ENCODE results near the gene UGT1A10.
"Not testable (repeated sequence)": the region's sequence is repeated elsewhere in the genome, so short reads cannot be mapped to it uniquely, and the experiment has no call there.

UGT1A10 gene

DNA sequence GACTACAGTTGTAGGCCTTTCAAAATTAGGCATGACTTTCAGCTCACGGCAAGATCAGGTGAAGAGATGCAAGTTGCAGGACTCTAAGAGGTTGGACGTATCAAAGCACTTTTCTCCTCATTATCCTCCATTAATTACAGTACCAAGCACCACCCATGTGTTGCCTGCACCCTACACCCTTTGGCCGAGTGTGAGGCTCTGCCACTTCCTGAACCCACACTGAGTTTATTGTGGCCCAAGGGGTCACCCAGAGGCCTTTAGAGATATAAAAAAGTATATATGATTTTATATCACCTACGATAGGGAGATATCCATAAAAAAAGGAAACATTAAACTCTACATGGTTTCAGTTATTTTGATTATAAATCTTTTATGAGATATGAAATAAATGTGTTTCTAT is 16.0 kb upstream of the UGT1A10 start:
- no peaks in the 10 kb centered on the region for H3K36me3 ChIP-seq (ENCODE audit: control insufficient read depth, insufficient read depth, low read length)
- no peak overlapping the region for H3K9ac ChIP-seq (ENCODE audit: low read length)
- no peak overlapping the region for H3K27ac ChIP-seq (ENCODE audit: low read depth, low read length)
- H3K4me3 ChIP-seq (ENCODE audit: low read length) = no peak overlapping the region
- H3K27me3 ChIP-seq (ENCODE audit: control insufficient read depth, insufficient read depth, low read length) = no peaks in the 10 kb centered on the region
- H3K4me1 ChIP-seq (ENCODE audit: control insufficient read depth, insufficient read depth, low read length) = no peaks in the 10 kb centered on the region

DNA sequence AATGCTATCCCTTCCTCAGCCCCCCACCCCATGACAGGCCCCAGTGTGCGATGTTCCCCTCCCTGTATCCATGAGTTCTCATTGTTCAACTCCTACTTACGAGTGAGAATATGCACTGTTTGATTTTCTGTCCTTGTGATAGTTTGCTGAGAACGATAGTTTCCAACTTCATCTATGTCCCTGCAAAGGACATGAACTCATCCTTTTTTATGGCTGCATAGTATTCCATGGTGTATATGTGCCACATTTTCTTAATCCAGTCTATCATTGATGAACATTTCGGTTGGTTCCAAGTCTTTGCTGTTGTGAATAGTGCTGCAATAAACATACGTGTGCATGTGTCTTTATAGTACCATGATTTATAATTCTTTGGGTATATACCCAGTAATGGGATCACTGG is 14.4 kb upstream of the UGT1A10 start:
- H3K27me3 ChIP-seq (ENCODE audit: control insufficient read depth, insufficient read depth, low read length); H3K4me1 ChIP-seq (ENCODE audit: control insufficient read depth, insufficient read depth, low read length); H3K36me3 ChIP-seq (ENCODE audit: control insufficient read depth, insufficient read depth, low read length); H3K27ac ChIP-seq (ENCODE audit: low read depth, low read length); H3K4me3 ChIP-seq (ENCODE audit: low read length); H3K9ac ChIP-seq (ENCODE audit: low read length): not testable (repeated sequence)

DNA sequence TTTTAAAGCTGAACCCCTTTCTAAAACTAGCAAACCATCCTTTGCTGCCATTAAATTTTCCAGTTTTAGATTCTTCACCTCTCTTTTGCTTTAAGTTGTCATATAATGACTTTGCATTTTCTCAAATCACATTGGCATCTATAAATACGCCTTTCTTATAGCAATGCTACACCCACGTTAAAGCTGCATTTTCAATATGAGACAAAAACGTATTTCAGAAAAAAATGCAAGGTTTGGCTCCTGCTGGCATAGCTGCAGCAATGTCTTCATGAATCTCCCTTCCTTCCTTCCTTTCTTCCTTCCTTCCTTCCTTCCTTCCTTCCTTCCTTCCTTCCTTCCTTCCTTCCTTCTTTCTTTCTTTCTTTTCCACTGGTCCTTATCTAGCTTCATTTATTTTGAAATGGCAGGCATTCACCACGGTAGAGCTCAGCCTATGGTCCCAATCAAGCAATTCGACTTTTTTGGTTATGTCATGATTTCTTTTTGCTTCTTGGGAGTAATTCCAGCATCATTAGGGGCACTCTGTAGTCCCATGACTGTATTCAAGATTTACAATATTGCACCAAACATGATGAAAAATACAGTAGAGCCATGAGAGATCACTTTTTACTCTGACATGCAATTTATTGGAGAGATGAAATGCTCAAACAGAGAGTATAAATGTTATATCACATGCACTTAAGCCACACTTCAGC is 8.8 kb upstream of the UGT1A10 start:
- H3K4me3 ChIP-seq (ENCODE audit: low read length) = no peak overlapping the region
- H3K9ac ChIP-seq (ENCODE audit: low read length) = no peak overlapping the region
- H3K27ac ChIP-seq (ENCODE audit: low read depth, low read length) = no peak overlapping the region
- no peaks in the 10 kb centered on the region for H3K27me3 ChIP-seq (ENCODE audit: control insufficient read depth, insufficient read depth, low read length)
- no peaks in the 10 kb centered on the region for H3K36me3 ChIP-seq (ENCODE audit: control insufficient read depth, insufficient read depth, low read length)
- no peaks in the 10 kb centered on the region for H3K4me1 ChIP-seq (ENCODE audit: control insufficient read depth, insufficient read depth, low read length)

DNA sequence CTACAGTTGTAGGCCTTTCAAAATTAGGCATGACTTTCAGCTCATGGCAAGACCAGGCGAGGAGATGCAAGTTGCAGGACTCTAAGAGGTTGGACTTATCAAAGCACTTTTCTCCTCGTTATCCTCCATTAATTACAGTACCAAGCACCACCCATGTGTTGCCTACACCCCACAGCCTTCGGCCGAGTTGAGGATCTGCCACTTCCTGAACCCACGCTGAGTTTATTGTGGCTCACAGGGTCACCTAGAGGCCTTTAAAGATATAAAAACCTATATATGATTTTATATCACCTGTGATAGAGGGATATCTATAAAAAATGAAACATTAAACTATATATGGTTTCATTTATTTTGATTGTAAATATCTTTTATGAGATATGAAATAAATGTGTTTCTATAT is 2.6 kb downstream of the UGT1A10 start:
- H3K4me3 ChIP-seq (ENCODE audit: low read length) = no peak overlapping the region
- no peaks in the 10 kb centered on the region for H3K27me3 ChIP-seq (ENCODE audit: control insufficient read depth, insufficient read depth, low read length)
- no peak overlapping the region for H3K27ac ChIP-seq (ENCODE audit: low read depth, low read length)
- H3K36me3 ChIP-seq (ENCODE audit: control insufficient read depth, insufficient read depth, low read length) = no peaks in the 10 kb centered on the region
- H3K4me1 ChIP-seq (ENCODE audit: control insufficient read depth, insufficient read depth, low read length) = no peaks in the 10 kb centered on the region
- H3K9ac ChIP-seq (ENCODE audit: low read length) = no peak overlapping the region

DNA sequence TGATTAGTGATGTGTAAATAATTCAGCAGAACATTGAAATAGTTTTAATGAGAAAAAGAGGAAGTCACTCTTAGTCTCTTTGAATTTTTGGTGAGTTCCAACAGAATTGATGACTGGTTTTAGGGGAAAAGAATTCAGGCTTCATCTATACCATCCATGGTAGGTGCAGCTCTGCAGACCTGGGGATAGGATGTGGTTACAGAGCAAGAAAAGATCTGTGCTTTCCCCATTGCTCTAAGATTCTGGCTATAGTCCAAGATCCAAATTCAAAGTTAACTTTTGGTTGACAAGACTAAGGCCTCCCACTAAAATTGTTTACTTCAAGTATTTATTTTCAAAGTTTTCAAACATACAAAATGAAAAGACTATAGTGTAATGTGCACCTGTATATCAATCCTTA is 3.6 kb downstream of the UGT1A10 start:
- Histone ChIP-seq H3K27ac (ENCODE audit: low read depth, low read length) (no peak overlapping the region), H3K36me3 (ENCODE audit: control insufficient read depth, insufficient read depth, low read length) (no peaks in the 10 kb centered on the region), H3K4me1 (ENCODE audit: control insufficient read depth, insufficient read depth, low read length) (no peaks in the 10 kb centered on the region), H3K9ac (ENCODE audit: low read length) (no peak overlapping the region), H3K27me3 (ENCODE audit: control insufficient read depth, insufficient read depth, low read length) (no peaks in the 10 kb centered on the region), H3K4me3 (ENCODE audit: low read length) (no peak overlapping the region)

DNA sequence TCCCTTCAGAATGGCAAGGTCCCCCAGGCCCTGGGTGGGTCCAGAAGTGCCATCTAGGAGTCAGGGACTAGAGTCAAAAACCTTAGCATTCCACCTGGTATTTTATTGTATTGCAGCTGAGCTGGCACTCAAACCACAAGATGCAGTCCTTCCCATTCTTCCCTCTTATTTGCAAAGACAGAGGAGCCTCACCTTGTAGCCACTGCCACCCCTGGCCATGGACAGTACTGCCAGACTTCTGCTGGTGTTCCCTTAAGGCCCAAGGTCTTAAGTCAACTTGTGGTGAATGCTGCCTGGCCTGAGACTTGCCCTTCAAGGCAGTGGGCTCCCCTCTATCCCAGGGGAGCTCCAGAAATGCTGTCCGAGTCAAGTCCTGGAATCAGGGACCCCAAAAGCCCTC is 6.9 kb downstream of the UGT1A10 start:
- no peak overlapping the region for H3K27ac ChIP-seq (ENCODE audit: low read depth, low read length)
- no peaks in the 10 kb centered on the region for H3K36me3 ChIP-seq (ENCODE audit: control insufficient read depth, insufficient read depth, low read length)
- no peaks in the 10 kb centered on the region for H3K27me3 ChIP-seq (ENCODE audit: control insufficient read depth, insufficient read depth, low read length)
- H3K4me3 ChIP-seq (ENCODE audit: low read length) = no peak overlapping the region
- no peak overlapping the region for H3K9ac ChIP-seq (ENCODE audit: low read length)
- H3K4me1 ChIP-seq (ENCODE audit: control insufficient read depth, insufficient read depth, low read length) = no peaks in the 10 kb centered on the region

DNA sequence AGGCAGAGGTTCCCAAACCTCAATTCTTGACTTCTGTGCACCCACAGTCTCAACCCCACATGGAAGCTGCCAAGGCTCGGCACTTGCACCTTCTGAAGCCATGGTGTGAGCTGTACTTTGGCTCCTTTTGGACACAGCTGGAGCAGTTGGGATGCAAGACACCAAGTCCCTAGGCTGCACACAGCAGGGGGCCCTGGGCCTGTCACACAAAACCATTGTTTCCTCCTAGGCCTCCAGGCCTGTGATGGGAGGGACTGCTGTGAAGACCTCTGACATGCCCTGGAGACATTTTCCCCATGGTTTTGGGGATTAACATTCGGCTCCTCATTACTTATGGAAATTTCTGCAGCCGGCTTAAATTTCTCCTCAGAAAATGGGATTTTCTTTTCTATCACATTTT is 9.8 kb downstream of the UGT1A10 start:
- not testable (repeated sequence) for H3K9ac ChIP-seq (ENCODE audit: low read length); H3K27me3 ChIP-seq (ENCODE audit: control insufficient read depth, insufficient read depth, low read length); H3K36me3 ChIP-seq (ENCODE audit: control insufficient read depth, insufficient read depth, low read length); H3K4me3 ChIP-seq (ENCODE audit: low read length); H3K4me1 ChIP-seq (ENCODE audit: control insufficient read depth, insufficient read depth, low read length); H3K27ac ChIP-seq (ENCODE audit: low read depth, low read length)

DNA sequence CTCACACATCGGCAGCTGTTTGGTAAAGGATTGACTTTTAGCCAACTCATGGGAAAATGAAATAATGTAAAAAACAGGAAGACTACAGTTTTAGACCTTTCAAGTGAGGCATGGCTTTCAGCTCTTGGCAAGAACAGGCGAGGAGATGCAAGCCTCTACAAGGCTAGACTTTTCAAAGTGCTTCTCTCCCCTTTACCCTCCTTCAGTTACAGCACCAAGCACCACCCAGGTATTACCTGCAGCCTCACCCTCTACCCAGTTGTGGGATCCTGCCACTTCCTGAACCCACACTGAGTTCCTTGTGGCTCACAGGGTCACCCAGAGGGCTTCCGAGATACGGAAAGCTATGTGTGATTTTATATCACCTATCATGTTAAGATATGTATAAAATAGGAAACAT is 14.7 kb downstream of the UGT1A10 start:
- H3K36me3 ChIP-seq (ENCODE audit: control insufficient read depth, insufficient read depth, low read length) = no peaks in the 10 kb centered on the region
- H3K4me1 ChIP-seq (ENCODE audit: control insufficient read depth, insufficient read depth, low read length) = no peaks in the 10 kb centered on the region
- H3K27me3 ChIP-seq (ENCODE audit: control insufficient read depth, insufficient read depth, low read length) = no peaks in the 10 kb centered on the region
- no peak overlapping the region for H3K27ac ChIP-seq (ENCODE audit: low read depth, low read length)
- no peak overlapping the region for H3K9ac ChIP-seq (ENCODE audit: low read length)
- no peak overlapping the region for H3K4me3 ChIP-seq (ENCODE audit: low read length)

DNA sequence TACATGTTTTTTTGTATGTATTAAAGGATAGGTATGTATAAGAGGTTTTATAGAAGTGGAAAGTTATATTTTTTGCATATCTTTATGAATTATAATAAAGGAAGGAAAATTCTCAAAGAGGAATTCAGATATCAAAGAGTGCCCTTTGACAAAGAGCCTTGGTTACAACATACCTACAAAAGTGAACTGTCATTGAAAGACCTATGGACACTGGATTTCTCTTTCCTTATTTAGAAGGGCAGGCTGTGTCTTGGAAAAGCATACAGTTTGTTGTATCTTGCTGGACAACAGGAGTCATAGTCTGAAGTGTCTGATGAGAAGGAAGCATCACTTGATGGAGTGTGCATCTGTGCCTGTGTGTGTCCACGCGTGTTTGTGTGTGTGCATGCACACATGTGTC is 15.2 kb downstream of the UGT1A10 start:
- H3K4me1 ChIP-seq (ENCODE audit: control insufficient read depth, insufficient read depth, low read length) = no peaks in the 10 kb centered on the region
- no peak overlapping the region for H3K27ac ChIP-seq (ENCODE audit: low read depth, low read length)
- no peaks in the 10 kb centered on the region for H3K27me3 ChIP-seq (ENCODE audit: control insufficient read depth, insufficient read depth, low read length)
- no peaks in the 10 kb centered on the region for H3K36me3 ChIP-seq (ENCODE audit: control insufficient read depth, insufficient read depth, low read length)
- no peak overlapping the region for H3K4me3 ChIP-seq (ENCODE audit: low read length)
- H3K9ac ChIP-seq (ENCODE audit: low read length) = no peak overlapping the region

DNA sequence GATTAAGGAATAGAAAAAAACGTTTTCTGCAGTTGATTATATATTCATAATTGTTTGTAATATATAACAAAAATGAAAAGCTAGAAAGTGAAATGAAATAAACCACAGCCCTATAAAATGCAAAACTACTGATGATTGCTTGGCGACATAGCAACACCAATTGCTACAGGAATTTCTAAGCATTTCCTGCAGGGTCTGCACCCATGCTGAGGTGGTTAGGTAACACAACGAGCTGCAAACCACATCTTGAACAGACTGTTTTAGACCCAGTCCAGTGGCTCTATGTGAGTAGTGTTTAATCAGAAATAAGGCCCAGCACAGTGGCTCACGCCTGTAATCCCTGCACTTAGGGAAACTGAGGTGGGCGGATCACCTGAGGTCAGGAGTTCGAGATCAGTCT is 18.3 kb downstream of the UGT1A10 start:
- Histone ChIP-seq H3K36me3 (ENCODE audit: control insufficient read depth, insufficient read depth, low read length) (no peaks in the 10 kb centered on the region), H3K4me3 (ENCODE audit: low read length) (no peak overlapping the region), H3K27ac (ENCODE audit: low read depth, low read length) (no peak overlapping the region), H3K4me1 (ENCODE audit: control insufficient read depth, insufficient read depth, low read length) (no peaks in the 10 kb centered on the region), H3K27me3 (ENCODE audit: control insufficient read depth, insufficient read depth, low read length) (no peaks in the 10 kb centered on the region), H3K9ac (ENCODE audit: low read length) (no peak overlapping the region)

DNA sequence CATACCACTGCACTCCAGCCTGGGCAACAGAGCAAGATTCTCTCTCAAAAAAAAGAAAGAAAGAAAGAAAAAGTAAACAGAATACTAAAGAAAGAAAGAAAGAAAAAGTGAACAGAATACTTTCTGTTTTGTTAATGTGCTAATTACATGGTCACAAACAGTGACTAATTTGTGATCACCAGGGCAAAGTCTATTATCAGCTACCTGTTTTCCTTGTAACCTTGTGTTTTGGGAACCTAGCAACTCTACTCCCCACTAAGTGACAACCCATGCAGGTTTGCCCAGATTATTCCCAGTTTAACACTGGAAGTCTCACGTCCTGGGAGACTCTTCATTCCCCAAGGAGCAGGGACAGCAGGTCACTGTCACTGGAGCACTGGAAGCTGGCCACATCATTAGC is 18.8 kb downstream of the UGT1A10 start:
- no peak overlapping the region for H3K9ac ChIP-seq (ENCODE audit: low read length)
- no peaks in the 10 kb centered on the region for H3K36me3 ChIP-seq (ENCODE audit: control insufficient read depth, insufficient read depth, low read length)
- no peak overlapping the region for H3K4me3 ChIP-seq (ENCODE audit: low read length)
- no peak overlapping the region for H3K27ac ChIP-seq (ENCODE audit: low read depth, low read length)
- no peaks in the 10 kb centered on the region for H3K27me3 ChIP-seq (ENCODE audit: control insufficient read depth, insufficient read depth, low read length)
- no peaks in the 10 kb centered on the region for H3K4me1 ChIP-seq (ENCODE audit: control insufficient read depth, insufficient read depth, low read length)

DNA sequence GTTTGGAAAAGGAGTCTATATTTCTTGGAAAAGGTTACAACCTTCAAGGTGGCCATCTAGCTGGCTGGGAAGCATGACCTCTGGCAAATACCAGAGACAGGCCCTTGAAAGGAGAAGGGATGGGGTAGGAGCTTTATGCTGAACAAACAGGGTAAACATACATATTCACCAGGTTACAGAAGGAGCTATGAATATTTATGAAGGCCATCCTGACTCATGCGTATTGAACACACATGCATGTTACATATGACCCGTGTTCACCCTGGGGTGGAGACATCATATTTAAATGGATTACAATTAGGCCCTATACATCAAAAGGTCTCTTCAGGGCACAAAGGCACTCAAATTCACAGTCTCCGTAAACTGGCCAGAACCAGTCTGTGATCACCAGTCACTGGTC is 19.7 kb downstream of the UGT1A10 start:
- not testable (repeated sequence) for H3K9ac ChIP-seq (ENCODE audit: low read length); H3K4me1 ChIP-seq (ENCODE audit: control insufficient read depth, insufficient read depth, low read length)

DNA sequence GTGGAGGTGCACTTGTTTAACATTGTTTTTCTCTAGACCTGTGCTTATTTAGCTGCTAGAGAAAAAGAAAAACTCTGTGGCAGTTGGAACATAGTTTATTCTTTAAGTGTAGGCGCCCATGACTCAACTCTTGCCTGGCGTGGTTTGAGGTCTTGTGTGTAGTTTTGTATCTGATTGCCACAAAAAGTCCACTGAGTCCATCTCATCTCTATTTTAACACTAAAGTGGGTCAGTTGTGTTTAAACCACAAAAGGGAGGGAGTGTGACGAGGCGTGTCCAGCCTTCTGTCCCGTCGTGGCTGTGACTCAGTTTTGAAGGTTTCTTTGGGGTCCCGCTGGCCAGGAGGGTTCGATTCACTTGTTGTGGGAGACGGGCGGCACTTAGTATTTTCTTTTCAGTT is 20.2 kb downstream of the UGT1A10 start:
- H3K27ac ChIP-seq (ENCODE audit: low read depth, low read length) = no peak overlapping the region
- H3K4me1 ChIP-seq (ENCODE audit: control insufficient read depth, insufficient read depth, low read length) = no peaks in the 10 kb centered on the region
- no peak overlapping the region for H3K9ac ChIP-seq (ENCODE audit: low read length)
- H3K4me3 ChIP-seq (ENCODE audit: low read length) = no peak overlapping the region
- no peaks in the 10 kb centered on the region for H3K27me3 ChIP-seq (ENCODE audit: control insufficient read depth, insufficient read depth, low read length)
- H3K36me3 ChIP-seq (ENCODE audit: control insufficient read depth, insufficient read depth, low read length) = no peaks in the 10 kb centered on the region

More for the DNA sequence above, 19.7 kb downstream of the UGT1A10 start:
- not testable (repeated sequence) for H3K27ac ChIP-seq (ENCODE audit: low read depth, low read length); H3K36me3 ChIP-seq (ENCODE audit: control insufficient read depth, insufficient read depth, low read length); H3K4me3 ChIP-seq (ENCODE audit: low read length); H3K27me3 ChIP-seq (ENCODE audit: control insufficient read depth, insufficient read depth, low read length)
